HuH-7.5 (cell line): ENCODE measurements around the gene IL12A.

ENCODE experiments used
- DNase-seq: peaks from one replicate; pipeline ENCODE4 v3.0.0; 2011; ENCODE audit warnings: low spot score

The IL12A gene

DNA sequence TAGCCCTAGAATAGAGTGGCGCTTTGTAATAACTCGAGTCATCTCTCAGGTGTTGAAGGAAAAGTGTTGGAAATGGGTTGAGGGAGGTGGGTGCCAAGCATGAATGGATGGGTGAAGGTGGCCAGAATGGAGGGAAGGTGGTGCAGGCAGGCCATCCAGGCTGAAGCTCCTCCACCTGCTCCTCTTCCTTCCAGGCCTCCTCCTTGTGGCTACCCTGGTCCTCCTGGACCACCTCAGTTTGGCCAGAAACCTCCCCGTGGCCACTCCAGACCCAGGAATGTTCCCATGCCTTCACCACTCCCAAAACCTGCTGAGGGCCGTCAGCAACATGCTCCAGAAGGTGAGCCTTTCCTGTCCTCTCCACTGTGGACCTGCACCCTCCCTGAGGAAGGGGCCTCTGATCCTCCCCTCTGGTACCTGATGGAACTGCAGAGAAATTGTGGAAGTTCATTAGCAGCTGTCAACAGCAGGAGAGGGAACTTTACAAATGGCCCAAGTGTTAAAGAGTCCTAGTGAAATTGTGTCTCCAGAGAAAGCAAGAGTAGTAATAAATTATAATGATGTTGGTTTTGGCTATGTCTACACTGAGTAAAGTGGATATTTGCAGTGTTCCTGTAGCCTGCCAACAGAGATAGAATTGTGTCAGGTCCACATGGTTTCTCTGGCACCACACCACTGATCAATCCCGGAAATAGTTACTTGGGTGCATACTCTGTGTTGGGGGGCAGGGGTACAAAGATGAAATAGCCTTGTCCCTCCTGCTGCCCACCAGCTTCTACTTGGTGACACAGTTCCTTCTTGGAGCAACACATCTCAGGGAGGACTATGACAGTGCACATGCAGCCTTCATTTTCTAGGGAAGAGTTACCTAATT is 1.6 kb downstream of the IL12A start:
- no peak for DNase-seq

DNA sequence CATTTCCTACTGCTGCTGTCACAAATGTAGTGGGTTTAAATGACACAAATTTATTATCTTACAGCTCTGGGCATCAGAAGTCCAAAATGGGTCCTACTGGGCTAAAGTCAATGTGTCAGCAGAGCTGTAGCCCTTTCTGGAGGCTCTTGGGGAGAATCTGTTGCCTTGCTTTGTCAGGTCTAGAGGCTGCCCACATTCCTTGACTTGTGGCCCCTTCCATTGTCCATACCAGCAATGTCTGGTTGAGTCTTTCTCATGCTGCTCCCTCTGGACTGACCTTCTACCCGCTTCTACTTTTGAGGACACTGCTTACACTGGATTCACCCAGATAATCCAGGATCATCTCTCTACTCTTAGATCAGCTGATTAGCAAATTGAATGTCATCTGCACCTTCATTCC is 3.0 kb downstream of the IL12A start:
- no peak for DNase-seq

DNA sequence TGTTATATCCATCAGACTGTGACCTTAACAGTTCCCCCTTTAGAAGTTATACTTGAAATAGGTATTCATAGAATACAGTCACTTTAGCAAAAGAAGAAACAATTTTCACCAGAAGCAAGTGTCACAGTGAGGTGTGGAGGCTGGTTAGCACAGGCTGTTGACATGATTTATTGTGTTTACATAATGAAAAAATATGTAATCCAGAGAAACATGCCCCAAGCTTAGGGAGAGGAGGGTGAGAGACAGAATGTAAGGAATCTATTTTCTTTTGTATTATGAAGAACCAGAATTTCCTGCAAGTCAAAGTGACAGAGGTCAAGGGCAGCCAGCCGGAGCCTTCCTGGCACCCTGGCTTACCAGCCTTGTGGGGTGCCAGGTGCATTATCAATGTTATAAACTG is 4.0 kb downstream of the IL12A start:
- DNase-seq: no peak

- no peak for DNase-seq
Measured at GRCh38 chr3:159994182-159994581, 5.5 kb downstream of the IL12A start.

GRCh38 chr3:159995091-159995490 is 6.5 kb downstream of the IL12A start:
- no peak for DNase-seq

- no peak for DNase-seq
Measured at GRCh38 chr3:159996018-159996417, 7.4 kb downstream of the IL12A start.

DNA sequence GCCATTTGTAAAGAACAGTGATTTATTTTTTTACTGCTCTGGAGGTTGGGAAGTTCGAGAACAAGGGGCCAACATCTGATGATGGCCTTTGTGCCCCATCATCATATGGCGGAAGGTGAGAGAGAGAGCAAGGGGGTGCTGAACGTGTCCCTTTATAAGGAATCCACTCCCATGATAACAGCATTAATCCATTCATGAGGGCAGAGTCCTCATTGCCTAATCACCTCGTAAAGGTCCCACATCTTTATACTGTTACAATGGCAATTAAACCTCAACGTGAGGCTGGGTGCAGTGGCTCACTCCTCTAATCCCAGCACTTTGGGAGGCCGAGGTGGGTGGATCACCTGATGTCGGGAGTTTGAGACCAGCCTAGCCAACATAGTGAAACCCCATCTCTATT is 8.3 kb downstream of the IL12A start:
- no peak for DNase-seq

- DNase-seq: no peak
Measured at GRCh38 chr3:160001148-160001760, 12.6 kb downstream of the IL12A start.

- no peak for DNase-seq
Measured at GRCh38 chr3:160001850-160002623, 13.4 kb downstream of the IL12A start.

GRCh38 chr3:160003520-160004128 is 15.0 kb downstream of the IL12A start:
- peak; percentile 21 for DNase-seq

GRCh38 chr3:160005004-160005403 is 16.4 kb downstream of the IL12A start:
- no peak for DNase-seq

DNA sequence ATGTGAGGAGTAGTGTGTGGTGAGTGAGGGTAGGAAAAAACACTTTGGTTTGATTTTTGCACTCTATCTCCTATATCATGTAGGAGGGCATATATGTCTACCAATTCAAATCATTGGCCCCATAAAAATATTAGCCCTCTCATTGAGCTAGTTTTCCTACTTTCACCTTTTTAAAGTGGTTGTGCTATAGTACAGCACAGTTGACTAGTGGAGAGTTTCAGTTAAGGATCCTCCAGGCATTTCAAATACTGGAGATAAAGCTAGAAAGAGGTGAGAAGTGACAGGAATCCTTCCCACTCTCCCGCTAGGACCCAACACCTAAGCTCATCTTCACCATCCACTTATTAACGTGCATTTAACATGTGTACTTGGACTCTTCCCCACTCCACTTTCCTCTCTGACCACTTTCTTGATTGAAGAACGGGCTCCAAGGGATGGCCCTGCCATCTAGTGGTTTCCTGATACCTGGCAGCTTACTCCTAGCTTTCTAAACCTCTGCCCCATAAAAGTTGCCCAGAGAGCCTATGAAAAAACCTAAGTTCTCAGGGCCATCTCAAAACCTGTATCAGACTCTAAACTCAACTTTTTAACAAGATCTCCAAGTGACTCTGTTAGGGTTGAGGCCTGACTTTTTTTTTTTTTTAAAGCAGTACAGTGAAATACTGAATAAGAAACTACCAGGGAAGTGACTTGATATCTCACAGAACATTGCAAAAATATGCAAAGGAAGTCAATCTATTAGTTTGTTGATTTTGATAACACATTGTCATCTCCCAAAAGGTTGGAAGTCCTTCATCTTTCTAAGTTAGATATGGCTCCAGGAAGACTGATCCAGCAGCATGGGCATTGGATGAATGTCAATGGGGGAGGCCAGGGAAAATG is 17.9 kb downstream of the IL12A start:
- DNase-seq: peak; percentile 45

DNA sequence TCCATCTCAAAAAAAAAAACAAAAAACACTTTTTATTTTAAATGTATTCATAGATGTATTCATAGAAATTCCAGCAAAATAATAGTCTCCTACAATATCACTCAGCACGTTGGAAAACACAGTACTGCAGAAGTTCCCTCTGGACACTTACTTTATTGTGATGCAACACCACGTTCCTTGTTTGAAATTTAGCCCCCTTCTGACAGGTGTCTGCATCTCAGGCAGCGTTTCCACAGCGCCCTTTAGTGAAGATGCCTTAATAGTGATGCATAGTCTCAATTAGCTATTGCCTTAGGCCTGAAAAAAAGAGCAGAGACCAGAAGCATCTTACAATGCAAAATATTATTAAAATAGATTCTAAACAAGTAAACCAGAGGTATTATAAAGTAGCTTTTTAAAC is 20.3 kb downstream of the IL12A start:
- DNase-seq: no peak

- DNase-seq: no peak
Measured at GRCh38 chr3:160009525-160009924, 20.9 kb downstream of the IL12A start.

- DNase-seq: no peak
Measured at GRCh38 chr3:160010578-160010977, 21.9 kb downstream of the IL12A start.

- DNase-seq: no peak
Measured at GRCh38 chr3:160012108-160012507, 23.5 kb downstream of the IL12A start.

DNA sequence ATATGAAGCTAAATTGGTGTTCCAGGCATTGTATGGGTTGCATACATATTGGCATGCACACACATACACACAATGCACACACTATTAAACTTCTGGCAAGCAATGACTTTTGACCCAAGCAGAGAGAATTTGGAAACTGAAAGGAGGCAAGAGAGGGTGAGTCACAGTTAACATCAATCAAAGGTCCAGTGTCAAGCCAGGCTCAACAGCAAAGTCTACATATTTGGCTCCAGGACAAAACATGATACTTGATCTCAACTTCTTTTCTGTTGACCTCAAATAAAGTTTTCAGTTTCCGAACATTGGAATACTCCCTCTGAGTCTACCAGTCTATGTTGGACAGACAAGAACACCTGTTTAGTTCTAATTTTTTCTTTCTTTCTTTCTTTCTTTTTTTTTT is 28.3 kb downstream of the IL12A start:
- no peak for DNase-seq

DNA sequence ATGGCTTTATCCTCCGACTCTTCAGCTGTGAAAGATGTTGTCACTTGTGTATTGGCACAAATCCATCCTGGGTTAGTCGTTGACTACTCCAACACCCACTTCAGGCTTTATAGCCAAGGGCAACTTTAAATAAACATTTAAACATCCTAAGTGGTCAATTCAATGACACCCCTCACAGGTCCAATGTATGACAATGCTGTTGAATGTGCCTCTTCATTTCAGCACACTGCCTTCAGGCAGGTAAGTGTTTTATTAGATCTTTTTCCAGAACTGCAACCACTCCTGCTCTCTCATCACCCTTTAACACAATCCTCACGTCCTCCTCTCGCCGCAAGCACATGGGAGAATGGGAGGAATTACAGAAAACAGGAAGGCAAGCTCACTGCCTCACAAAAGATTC is 30.3 kb downstream of the IL12A start:
- no peak for DNase-seq

DNA sequence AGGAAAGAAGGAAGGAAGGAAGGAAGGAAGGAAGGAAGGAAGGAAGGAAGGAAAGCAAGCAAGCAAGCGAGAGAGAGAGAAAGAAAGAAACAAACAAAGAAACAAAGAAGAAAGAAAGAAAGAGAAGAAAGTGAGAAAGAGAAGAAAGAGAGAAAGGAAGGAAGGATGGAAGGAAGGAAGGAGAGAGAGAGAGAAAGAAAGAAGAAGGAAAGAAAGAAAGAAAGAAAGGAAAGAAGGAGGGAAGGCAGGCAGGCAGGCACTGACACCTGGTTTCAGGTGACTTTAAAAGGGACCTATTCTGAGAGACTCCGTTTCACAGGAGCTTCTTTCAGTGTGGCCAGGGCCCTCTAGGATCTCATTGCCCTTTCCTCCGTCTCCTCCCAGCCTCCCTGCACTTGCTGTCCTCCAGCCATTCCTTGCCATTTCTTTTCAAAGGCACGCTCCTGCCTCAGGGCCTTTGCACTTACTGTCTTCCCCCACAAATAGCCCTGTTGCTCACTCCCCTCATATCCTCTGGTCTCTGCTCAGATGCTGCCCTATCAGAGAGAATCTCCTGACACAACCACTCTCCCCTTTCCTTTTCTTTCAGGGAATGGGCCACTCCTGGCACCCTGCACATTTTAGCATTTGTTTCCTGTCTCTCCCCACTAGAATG is 31.5 kb downstream of the IL12A start:
- no peak for DNase-seq

GRCh38 chr3:160022068-160022467 is 33.4 kb downstream of the IL12A start:
- no peak for DNase-seq

DNA sequence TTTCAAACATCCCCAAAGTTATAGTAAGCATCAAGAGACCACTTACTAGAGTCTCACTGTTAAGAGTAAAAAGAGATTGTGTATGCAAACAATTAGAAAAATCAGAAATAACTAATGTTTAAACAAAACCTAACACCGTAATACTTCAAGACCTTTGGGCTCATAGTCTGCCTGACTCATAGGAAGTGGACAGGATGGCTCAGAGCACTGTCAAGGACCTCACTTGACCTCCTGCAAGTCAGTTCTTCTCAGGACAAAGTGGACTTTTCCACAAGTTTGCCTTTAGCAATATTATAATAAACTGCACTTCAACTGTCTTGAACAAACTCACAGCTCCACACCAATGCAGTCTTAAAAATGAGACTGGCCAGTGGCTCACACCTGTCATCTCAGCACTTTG is 34.8 kb downstream of the IL12A start:
- DNase-seq: no peak
